ENCODE measurements around the gene REXO2.

DNA sequence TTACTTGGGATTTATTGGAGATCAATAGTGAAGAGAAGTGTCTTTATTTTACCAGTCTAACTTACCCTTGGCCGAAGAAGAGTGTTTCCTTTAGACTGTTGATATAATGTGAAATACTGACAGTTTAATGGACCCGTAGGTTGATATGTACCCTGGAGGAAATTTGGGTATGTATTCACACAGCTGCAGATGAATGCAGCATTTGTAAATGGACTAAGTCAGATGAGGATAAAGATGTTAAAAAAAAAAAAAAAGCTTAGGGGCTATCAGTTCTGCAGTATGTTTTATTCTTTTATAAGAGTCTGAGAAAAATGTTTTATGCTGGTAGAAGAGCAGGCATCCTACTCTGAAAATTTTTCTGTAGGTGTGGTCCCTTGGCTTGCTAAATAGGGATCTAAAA, 2.7 kb downstream of the REXO2 start:
- TF ChIP-seq, protein P1, sequence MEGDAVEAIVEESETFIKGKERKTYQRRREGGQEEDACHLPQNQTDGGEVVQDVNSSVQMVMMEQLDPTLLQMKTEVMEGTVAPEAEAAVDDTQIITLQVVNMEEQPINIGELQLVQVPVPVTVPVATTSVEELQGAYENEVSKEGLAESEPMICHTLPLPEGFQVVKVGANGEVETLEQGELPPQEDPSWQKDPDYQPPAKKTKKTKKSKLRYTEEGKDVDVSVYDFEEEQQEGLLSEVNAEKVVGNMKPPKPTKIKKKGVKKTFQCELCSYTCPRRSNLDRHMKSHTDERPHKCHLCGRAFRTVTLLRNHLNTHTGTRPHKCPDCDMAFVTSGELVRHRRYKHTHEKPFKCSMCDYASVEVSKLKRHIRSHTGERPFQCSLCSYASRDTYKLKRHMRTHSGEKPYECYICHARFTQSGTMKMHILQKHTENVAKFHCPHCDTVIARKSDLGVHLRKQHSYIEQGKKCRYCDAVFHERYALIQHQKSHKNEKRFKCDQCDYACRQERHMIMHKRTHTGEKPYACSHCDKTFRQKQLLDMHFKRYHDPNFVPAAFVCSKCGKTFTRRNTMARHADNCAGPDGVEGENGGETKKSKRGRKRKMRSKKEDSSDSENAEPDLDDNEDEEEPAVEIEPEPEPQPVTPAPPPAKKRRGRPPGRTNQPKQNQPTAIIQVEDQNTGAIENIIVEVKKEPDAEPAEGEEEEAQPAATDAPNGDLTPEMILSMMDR (IDR thresholded peaks at IDR 0.05) = no peak
- no peak for TF ChIP-seq POLR2A (IDR thresholded peaks at IDR 0.05)
